ENCODE data around the gene B4GALNT1.
"Not testable (repeated sequence)": the region's sequence is repeated elsewhere in the genome, so short reads cannot be mapped to it uniquely, and the experiment has no call there.

Gene B4GALNT1

DNA sequence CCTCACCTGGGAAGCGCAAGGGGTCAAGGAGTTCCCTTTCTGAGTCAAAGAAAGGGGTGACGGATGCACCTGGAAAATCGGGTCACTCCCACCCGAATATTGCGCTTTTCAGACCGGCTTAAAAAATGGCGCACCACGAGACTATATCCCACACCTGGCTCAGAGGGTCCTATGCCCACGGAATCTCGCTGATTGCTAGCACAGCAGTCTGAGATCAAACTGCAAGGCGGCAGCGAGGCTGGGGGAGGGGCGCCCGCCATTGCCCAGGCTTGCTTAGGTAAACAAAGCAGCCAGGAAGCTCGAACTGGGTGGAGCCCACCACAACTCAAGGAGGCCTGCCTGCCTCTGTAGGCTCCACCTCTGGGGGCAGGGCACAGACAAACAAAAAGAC, 13.7 kb upstream of the B4GALNT1 start:
- not testable (repeated sequence) for ATAC-seq, H3K27ac Mint-ChIP-seq, H3K36me3 Mint-ChIP-seq, H3K4me3 Mint-ChIP-seq, H3K9me3 Mint-ChIP-seq, H3K4me1 Mint-ChIP-seq
- H3K27me3 Mint-ChIP-seq: peaks cover 15% of the 10 kb centered on the region

DNA sequence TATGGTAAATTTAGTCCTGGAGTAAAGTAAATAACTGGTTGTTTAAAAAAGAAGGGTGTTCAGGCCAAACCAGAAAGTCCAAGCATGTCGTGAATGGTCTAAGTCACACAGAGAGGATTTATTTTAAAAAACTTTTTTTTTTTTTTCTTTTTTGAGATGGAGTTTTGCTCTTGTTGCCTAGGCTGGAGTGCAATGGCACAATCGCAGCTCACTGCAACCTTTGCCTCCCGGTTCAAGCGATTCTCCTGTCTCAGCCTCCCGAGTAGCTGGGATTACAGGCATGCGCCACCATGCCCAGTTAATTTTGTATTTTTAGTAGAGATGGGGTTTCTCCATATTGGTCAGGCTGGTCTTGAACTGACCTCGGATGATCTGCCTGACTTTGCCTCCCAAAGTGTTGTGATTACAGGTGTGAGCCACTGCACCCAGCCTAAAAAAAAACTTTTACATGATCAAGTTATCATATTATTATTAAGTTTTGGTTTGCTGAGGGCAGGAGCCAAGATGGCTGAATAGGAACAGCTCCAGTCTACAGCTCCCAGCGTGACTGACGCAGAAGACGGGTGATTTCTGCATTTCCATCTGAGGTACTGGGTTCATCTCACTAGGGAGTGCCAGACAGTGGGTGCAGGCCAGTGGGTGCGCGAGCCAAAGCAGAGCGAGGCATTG, 13.1 kb upstream of the B4GALNT1 start:
- H3K4me1 Mint-ChIP-seq, H3K4me3 Mint-ChIP-seq, H3K9me3 Mint-ChIP-seq, H3K36me3 Mint-ChIP-seq, ATAC-seq, H3K27ac Mint-ChIP-seq: not testable (repeated sequence)
- H3K27me3 Mint-ChIP-seq: peaks cover 21% of the 10 kb centered on the region

DNA sequence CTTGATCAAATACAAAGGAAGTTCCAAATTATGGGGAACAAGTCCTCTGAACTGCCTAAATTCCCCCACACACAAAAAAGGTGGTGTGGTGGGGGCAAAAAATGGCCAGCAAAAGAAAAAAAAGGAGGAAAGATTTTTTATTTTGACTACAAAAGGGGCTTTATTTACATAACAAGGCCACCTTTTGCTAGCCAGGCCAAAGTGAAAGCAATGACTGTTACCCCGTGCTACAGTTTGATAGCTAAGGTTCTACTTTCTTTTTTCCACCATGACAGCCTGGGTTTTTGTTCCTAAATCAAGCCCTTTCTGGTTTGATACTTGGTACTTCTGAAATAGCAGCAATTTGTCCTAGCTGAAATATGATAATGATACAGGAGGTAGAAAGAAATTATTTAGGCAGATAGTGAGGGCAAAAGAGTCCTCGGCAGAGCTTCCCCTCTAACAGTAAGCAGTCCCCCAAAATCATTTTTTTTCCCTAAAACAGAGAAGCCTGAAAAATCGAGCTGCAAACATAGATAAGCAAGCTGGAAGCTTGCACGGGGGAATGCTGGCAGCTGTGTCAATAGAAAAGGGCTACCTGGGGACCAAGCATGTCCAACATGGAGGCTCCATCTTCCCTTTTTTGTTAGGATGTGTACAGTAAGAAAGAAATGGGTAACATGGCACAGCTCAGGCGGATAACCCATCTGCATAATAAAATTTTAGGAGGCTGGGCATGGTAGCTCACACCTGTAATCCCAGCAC, 8.9 kb upstream of the B4GALNT1 start:
- no peaks in the 10 kb centered on the region for H3K4me1 Mint-ChIP-seq
- H3K27me3 Mint-ChIP-seq: peaks cover 48% of the 10 kb centered on the region
- H3K36me3 Mint-ChIP-seq: no peaks in the 10 kb centered on the region
- ATAC-seq: no peak
- H3K27ac Mint-ChIP-seq: no peak overlapping the region
- no peaks in the 10 kb centered on the region for H3K9me3 Mint-ChIP-seq
- no peak overlapping the region for H3K4me3 Mint-ChIP-seq

DNA sequence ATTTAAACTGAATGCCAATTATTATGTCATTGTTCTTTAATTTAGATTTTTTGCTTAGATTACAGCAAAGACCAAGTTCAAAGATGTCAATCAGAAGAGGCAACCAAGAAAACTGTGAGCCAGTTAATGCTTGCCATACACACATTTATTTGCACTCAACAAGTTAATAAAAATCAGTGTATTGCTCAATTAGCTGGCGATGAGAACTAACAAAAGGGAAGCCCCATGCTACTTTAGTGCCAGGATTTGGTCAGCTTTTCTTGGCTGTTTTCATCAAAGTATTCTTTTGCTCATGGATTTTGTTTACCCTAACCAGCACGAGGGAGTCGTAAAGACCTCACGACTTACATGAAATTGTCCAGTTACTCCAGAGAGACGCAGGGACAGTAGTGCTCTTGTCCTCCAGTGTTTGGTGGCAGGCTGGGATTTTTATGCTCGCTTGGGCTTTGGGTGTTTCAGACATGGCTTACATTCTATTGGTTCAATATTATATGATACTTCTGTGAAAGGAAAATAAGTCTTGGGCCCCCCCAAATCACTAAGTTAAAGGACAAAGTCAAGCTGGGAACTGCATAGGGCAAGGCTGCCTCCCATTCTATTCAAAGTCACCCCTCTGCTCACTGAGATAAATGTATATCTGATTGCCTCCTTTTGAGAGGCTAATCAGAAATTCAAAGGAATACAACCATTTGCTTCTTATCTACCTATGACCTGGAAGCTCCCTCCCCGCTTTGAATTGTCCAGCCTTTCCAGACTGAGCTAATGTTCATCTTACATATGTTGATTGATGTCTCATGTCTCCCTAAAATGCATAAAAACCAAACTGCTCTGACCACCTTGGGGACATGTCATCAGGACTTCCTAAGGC, 7.4 kb upstream of the B4GALNT1 start:
- no peak for ATAC-seq
- H3K9me3 Mint-ChIP-seq: no peaks in the 10 kb centered on the region
- peaks cover 48% of the 10 kb centered on the region for H3K27me3 Mint-ChIP-seq
- no peak overlapping the region for H3K4me3 Mint-ChIP-seq
- no peaks in the 10 kb centered on the region for H3K36me3 Mint-ChIP-seq
- no peak overlapping the region for H3K27ac Mint-ChIP-seq
- no peaks in the 10 kb centered on the region for H3K4me1 Mint-ChIP-seq

DNA sequence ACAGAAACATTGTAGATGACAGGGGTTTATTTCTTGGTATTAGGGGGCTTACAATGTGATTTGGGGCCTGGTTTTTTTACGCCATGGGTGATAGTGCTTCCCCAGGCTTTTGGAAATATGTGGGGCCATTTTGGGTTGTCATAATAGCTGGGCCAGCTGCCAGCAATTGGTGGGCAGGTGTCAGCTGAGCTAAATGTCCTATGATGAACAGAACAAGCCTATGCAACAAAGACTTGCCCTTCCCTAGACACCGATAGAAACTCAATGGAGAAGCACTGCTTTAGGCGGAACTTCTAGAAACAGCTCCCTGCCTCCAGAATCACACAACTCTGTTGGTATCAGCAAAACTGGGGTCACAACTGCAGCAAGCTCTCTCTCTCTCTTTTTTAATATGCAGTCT, 5.1 kb upstream of the B4GALNT1 start:
- Mint-ChIP-seq H3K4me1 (peaks cover 7% of the 10 kb centered on the region), H3K9me3 (no peaks in the 10 kb centered on the region), H3K4me3 (no peak overlapping the region), H3K27ac (no peak overlapping the region), H3K27me3 (peaks cover 58% of the 10 kb centered on the region), H3K36me3 (no peaks in the 10 kb centered on the region)
- no peak for ATAC-seq

DNA sequence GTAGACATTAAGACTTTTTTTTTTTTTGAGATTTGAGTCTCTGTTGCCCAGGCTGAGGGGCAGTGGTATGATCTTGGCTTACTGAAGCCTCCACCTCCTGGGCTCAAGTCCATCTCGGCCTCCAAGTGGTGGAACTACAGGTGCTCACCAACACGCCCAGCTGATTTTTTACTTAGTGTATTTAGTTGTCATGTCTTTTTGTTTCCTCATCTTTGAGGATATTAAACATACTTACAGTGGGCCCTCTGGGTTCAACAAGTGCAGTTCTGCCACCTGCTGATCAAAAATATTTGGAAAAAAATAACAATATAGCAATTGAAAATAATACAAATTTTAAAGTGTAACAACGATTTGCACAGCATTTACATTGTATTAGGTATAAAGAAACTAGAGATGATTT, 4.4 kb upstream of the B4GALNT1 start:
- Mint-ChIP-seq H3K27me3 (peaks cover 55% of the 10 kb centered on the region), H3K4me3 (no peak overlapping the region), H3K27ac (no peak overlapping the region), H3K9me3 (no peaks in the 10 kb centered on the region), H3K4me1 (peaks cover 9% of the 10 kb centered on the region), H3K36me3 (no peaks in the 10 kb centered on the region)
- no peak for ATAC-seq

DNA sequence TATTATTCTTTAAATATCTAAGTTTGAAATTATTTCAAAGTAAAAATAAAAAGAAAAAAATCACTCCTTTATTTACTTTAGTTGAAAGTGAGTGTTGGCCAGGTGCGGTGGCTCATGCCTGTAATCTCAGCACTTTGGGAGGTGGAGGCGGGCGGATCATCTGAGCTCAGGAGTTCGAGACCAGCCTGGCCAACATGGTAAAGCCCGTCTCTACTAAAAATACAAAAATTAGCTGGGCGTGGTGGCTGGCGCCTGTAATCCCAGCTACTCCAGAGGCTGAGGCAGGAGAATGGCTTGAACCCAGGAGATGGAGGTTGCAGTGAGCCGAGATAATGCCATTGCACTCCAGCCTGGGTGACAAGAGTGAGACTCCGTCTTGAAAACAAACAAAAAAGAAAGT, 3.7 kb upstream of the B4GALNT1 start:
- not testable (repeated sequence) for H3K4me3 Mint-ChIP-seq, H3K36me3 Mint-ChIP-seq, H3K27ac Mint-ChIP-seq, ATAC-seq, H3K9me3 Mint-ChIP-seq
- H3K27me3 Mint-ChIP-seq: peaks cover 55% of the 10 kb centered on the region
- peaks cover 16% of the 10 kb centered on the region for H3K4me1 Mint-ChIP-seq

DNA sequence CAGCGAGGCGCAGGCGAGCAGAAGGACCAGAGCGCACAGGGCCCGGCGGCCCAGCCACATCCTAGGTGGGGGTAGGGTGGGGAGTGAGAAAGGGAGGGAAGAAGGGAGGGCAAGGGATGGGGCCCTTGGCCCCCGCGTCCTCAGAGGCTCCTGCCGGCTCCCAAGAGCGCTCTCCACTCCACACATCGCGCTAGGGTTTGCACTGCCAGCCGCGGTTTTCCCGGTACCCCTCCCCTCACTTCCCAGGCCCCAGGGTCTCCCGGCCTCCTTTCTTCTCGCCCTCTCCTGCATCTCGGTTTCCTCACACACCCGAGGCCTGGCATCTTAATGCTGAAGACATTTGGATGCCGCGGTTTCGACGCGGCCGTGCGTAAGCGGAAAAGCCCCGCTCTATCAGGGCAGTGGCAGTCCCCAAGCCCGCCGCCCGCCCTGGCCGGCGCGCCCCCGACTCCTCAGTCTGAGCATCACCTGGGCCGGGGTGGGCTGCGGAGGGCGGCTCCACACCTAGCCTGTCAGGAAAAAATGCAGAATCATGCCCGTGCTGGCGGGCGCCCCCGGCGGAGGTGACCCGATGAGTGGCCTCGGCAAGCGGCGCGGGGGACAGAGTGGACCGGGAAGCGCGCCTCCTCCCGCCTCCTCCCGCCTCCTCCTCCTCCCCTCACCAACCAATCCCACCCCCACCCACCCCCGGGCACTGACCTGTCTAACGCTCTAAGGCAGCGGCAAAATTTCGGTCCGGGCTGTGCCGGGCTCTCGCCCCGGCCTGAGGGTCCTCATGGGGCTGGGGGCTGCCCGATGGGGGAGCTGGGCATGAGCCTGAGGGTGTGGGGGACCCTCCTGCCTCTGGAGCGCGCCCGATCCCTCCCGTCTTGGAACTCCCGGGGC, 686 bp downstream of the B4GALNT1 start:
- H3K27me3 Mint-ChIP-seq: peaks cover 65% of the 10 kb centered on the region
- H3K4me3 Mint-ChIP-seq: peak overlapping the region; percentile 66
- peak; percentile 25 for ATAC-seq
- H3K27ac Mint-ChIP-seq: peak overlapping the region; percentile 21
- H3K36me3 Mint-ChIP-seq: no peaks in the 10 kb centered on the region
- no peaks in the 10 kb centered on the region for H3K9me3 Mint-ChIP-seq
- H3K4me1 Mint-ChIP-seq: peaks cover 33% of the 10 kb centered on the region

DNA sequence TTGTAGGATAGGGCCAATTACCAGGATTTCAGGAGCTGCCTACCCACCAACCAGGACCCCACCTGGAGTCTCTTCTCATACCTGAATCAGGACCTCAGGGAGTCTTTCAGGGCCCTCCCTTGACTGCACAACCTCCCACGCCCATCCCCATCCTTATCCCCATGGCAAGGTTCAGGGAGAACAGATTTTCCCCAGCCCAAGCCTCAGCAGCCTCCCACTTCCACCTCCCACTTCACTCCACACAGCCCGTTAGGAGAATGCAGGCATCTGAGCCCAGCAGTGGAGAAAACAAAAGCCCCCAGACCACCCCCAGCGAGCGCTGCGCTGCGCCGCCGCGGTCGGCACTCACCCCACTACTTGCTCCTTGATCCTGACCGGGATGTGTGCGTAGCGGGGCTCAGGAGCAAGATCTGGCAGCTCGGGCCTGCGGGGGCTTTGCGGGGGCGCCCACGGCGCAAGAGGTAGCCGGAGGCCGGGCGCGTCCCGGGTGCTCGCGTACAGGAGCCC, 1.4 kb downstream of the B4GALNT1 start:
- H3K27ac Mint-ChIP-seq: peak overlapping the region; percentile 21
- H3K4me3 Mint-ChIP-seq: peak overlapping the region; percentile 41
- no peak for ATAC-seq
- peaks cover 72% of the 10 kb centered on the region for H3K27me3 Mint-ChIP-seq
- no peaks in the 10 kb centered on the region for H3K9me3 Mint-ChIP-seq
- H3K36me3 Mint-ChIP-seq: no peaks in the 10 kb centered on the region
- peaks cover 40% of the 10 kb centered on the region for H3K4me1 Mint-ChIP-seq

DNA sequence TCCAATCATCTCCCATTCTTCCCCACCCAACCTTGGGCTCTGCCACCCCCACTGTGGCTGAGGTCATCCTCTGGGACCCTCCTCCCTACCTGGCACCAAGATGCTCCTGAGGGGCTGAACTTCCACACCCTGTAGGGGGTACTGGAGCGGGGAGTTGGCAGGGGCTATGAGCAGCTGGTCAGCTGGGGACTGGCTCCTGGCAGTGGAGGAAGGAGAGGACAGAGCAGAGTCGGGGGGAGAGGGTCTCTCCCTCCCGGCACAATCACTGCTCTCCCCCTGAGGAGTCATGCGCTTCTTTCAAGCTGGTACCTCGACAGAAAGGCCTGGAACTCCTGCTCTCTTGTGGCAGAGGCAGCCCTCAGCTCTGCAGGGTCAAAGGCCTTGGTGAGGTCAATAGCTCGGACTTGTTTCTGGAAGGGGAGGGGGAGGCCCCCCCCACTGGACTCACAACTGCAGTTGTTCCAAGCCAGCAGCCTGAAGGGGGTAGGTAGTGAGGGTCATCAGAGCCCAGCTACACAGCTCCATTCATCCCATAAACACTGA, 2.0 kb downstream of the B4GALNT1 start:
- Mint-ChIP-seq H3K4me3 (no peak overlapping the region), H3K36me3 (no peaks in the 10 kb centered on the region), H3K9me3 (no peaks in the 10 kb centered on the region), H3K4me1 (peaks cover 44% of the 10 kb centered on the region), H3K27me3 (peaks cover 79% of the 10 kb centered on the region), H3K27ac (no peak overlapping the region)
- ATAC-seq: no peak

DNA sequence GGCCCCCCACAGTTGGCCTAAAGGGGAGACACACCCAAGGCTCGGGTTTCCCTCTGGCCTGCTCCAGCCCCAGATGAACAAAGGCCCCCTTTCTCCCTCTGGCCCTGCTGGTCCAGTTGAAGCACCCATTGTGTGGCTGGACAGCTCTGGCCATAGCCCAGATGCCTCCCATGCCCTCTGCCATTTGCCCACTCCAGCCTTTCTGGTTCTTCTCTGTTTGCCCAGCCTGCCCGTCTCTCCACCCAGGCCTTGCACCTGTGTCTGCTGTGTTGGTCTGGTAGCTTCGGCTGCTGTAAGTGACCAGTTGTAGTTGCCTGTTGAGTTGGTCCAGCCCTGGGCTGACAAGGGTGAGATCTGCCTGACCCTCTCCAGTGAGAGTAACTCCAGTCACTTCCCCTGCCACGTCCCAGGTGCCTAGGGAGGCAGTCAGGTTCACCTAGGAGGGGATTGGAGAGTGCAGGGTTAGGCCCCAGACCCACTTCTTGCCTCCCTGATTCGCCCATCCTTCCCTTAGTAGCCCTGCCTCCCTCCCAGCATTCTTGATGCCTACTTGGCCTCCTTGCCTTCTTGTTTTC, 3.0 kb downstream of the B4GALNT1 start:
- H3K27me3 Mint-ChIP-seq: peaks cover 89% of the 10 kb centered on the region
- peaks cover 44% of the 10 kb centered on the region for H3K4me1 Mint-ChIP-seq
- no peak overlapping the region for H3K27ac Mint-ChIP-seq
- no peaks in the 10 kb centered on the region for H3K9me3 Mint-ChIP-seq
- no peak overlapping the region for H3K4me3 Mint-ChIP-seq
- no peak for ATAC-seq
- H3K36me3 Mint-ChIP-seq: no peaks in the 10 kb centered on the region

DNA sequence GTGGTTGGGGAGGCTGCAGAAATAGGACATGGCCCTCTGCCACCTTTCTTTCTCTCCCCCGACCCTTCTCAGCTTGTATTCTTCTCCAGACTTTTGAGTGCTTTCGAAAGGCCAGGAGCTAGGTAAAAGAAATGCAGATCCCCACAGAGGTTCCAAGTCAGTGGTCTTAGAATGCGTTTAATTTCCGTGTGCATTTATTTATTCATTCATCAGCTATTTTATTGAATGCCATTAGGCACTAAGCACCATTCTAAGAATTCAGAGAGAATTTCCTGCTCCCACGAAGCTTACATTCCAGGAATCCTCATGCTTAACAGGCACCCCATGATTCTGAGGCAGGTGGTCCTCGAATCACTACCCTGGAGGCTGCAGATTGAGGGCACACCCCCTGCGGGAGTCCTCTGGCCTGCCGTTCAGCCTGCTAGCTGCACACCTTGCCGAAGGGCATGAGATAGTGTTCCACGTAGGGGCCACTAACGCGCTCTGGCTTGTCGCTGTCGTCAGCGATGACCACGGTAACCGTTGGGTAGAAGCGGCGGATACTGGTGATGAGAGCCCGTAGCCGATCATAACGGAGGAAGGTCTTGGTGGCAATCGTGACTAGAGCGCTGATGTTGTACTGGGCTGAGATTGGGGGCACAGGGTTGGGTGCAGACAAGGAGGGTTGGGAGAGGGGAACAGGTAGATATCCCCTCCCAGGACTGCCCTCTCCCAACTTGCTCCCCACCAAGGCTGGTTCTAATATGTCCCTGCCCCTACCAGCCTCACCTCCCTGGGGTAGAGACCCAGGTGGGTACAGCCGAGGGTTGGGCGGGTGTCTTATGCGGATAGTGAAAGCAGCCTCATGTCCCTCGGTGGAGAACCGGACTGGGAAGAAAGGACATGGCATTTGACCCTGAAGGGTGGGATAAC, 4.5 kb downstream of the B4GALNT1 start:
- Mint-ChIP-seq H3K4me1 (peaks cover 41% of the 10 kb centered on the region), H3K36me3 (no peaks in the 10 kb centered on the region), H3K27me3 (peaks cover 96% of the 10 kb centered on the region), H3K4me3 (no peak overlapping the region), H3K9me3 (no peaks in the 10 kb centered on the region), H3K27ac (no peak overlapping the region)
- ATAC-seq: no peak

DNA sequence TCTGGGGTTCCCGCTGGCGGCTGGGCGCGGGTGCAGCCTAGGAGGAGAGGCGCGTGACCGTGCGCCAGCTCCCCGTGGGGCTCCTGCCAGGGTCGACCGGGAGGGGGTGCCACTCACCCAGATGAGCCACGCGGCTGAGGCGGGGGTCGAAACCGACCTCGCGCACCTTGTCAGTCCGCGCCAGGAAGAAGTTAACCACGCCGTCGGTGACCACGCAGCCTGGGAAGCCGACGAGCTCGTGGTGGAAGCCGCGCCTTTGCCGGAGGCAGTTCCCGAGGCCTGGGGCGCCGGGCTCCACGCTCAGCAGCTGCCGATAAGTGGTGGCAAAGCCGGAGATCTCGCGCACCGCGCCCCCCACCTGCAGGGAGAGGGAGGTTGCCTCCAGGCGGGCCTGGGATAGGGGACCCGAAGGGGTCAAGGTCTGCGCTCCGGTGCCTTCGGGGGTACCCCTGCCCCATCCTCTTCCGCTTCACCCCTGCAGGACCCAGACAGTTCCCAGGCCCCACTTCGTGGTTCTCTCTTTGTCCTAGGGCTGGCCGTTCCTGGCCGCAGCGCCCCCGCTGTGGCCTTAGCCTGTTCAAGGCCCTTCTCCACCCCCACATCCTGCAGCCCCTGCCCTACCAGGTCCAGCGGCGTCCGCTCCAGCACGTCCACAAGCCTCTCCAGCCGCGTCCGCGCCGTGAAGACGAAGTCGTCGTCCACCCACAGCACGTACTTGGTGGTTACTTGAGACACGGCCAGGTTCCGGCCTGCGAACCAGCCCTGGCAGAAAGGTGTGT, 5.3 kb downstream of the B4GALNT1 start:
- Mint-ChIP-seq H3K4me3 (no peak overlapping the region), H3K27ac (no peak overlapping the region), H3K4me1 (peaks cover 36% of the 10 kb centered on the region), H3K27me3 (peaks cover 99% of the 10 kb centered on the region), H3K9me3 (no peaks in the 10 kb centered on the region), H3K36me3 (no peaks in the 10 kb centered on the region)
- ATAC-seq: no peak
